GM23338 (cell line): Measurements from ENCODE around the gene DDN. TPM values are rescaled to one million over a fixed set of nuclear protein-coding genes. Genes with fewer than 3 reads are reported as not detected.
A peak's percentile ranks its signal among the peaks of the same experiment; 100 is the strongest.

Experiments
- ATAC-seq: fragments of 200-7000 bp; cut with Tn5 transposase; 3 replicates; pipeline ENCODE4 v1.9.1; 2020
- DNase-seq: peaks from one replicate; pipeline ENCODE4 v3.0.0-alpha.2; 2015; ENCODE audit warnings: low spot score
- H2AFZ ChIP-seq: fragments of 200-600 bp; sonication (generic); 2 replicates; pipeline ENCODE4 v1.8.0; 2016; ENCODE audit warnings: antibody characterized with exemption, mild to moderate bottlenecking, moderate library complexity
- H3F3A ChIP-seq: fragments of 200-600 bp; sonication (generic); replicated peaks from 2 replicates; pipeline ENCODE4 v1.8.0; 2017; ENCODE audit warnings: antibody characterized with exemption, mixed run types, low read depth
- H3K27ac ChIP-seq: fragments of 200-600 bp; sonication (generic); 2 replicates; pipeline ENCODE4 v1.6.1; 2016; ENCODE audit warnings: low read depth
- H3K27me3 ChIP-seq: fragments of 200-600 bp; sonication (generic); 2 replicates; pipeline ENCODE4 v1.8.0; 2016; ENCODE audit warnings: mild to moderate bottlenecking, mixed run types, moderate library complexity; ENCODE audit not compliant: insufficient read depth
- H3K36me3 ChIP-seq: fragments of 200-600 bp; sonication (generic); 2 replicates; pipeline ENCODE4 v1.8.0; 2016; ENCODE audit warnings: mild to moderate bottlenecking; ENCODE audit not compliant: insufficient read depth
- H3K4me1 ChIP-seq: fragments of 200-600 bp; sonication (generic); 2 replicates; pipeline ENCODE4 v1.8.0; 2016; ENCODE audit warnings: mild to moderate bottlenecking, moderate library complexity; ENCODE audit not compliant: insufficient read depth
- H3K4me2 ChIP-seq: fragments of 200-600 bp; sonication (generic); 2 replicates; pipeline ENCODE4 v1.7.1; 2017; ENCODE audit warnings: mixed run types
- H3K4me3 ChIP-seq: fragments of 200-600 bp; sonication (generic); 2 replicates; pipeline ENCODE4 v1.6.1; 2016; ENCODE audit warnings: mixed run types
- H3K79me2 ChIP-seq: fragments of 200-600 bp; sonication (generic); replicated peaks from 2 replicates; pipeline ENCODE4 v1.8.0; 2017; ENCODE audit warnings: mild to moderate bottlenecking; ENCODE audit not compliant: insufficient read depth
- H3K9me2 ChIP-seq: fragments of 200-600 bp; sonication (generic); 2 replicates; pipeline ENCODE4 v1.8.0; 2017; ENCODE audit not compliant: insufficient read depth
- H4K20me1 ChIP-seq: fragments of 200-600 bp; sonication (generic); replicated peaks from 2 replicates; pipeline ENCODE4 v1.8.0; 2017; ENCODE audit warnings: mild to moderate bottlenecking; ENCODE audit not compliant: insufficient read depth
- H3K27ac Mint-ChIP-seq: 2 replicates; pipeline ENCODE4 v1.8.0; 2020; ENCODE audit warnings: inconsistent platforms, mild to moderate bottlenecking, moderate library complexity, mixed read lengths
- H3K27me3 Mint-ChIP-seq: 3 replicates; pipeline ENCODE4 v1.8.0; 2022; ENCODE audit warnings: low read depth, mild to moderate bottlenecking, moderate library complexity, mixed read lengths, inconsistent platforms; ENCODE audit not compliant: insufficient read depth, poor library complexity
- H3K36me3 Mint-ChIP-seq: 3 replicates; pipeline ENCODE4 v1.8.0; 2021; ENCODE audit warnings: low read depth, mild to moderate bottlenecking, inconsistent platforms, moderate library complexity, mixed read lengths
- H3K4me1 Mint-ChIP-seq: 3 replicates; pipeline ENCODE4 v1.8.0; 2020; ENCODE audit warnings: mild to moderate bottlenecking, inconsistent platforms, mixed read lengths
- H3K4me3 Mint-ChIP-seq: 3 replicates; pipeline ENCODE4 v1.8.0; 2021; ENCODE audit warnings: moderate library complexity, mild to moderate bottlenecking, inconsistent platforms, mixed read lengths
- H3K9me3 Mint-ChIP-seq: 3 replicates; pipeline ENCODE4 v1.8.0; 2020; ENCODE audit warnings: moderate library complexity, mild to moderate bottlenecking, inconsistent platforms, mixed read lengths
- ETS1 ChIP-seq: IDR thresholded peaks from 2 replicates; pipeline ENCODE4 v1.6.1; 2016; ENCODE audit warnings: antibody characterized with exemption
- EZH2 ChIP-seq: fragments of 200-600 bp; sonication (generic); IDR thresholded peaks from one replicate; pipeline ENCODE4 v1.8.0; 2017; ENCODE audit warnings: antibody characterized with exemption, mild to moderate bottlenecking, low read depth; ENCODE audit not compliant: unreplicated experiment
- REST ChIP-seq: IDR thresholded peaks from one replicate; pipeline ENCODE4 v1.6.1; 2018; ENCODE audit warnings: antibody characterized with exemption; ENCODE audit not compliant: unreplicated experiment
- STAT1 ChIP-seq: IDR thresholded peaks from one replicate; pipeline ENCODE4 v1.6.1; 2016; ENCODE audit warnings: antibody characterized with exemption; ENCODE audit not compliant: unreplicated experiment
- ZNF114 ChIP-seq: fragments of 250-450 bp; sonication (Bioruptor Pico); IDR thresholded peaks from 2 replicates; pipeline ENCODE4 v1.5.0; 2020; ENCODE audit warnings: mild to moderate bottlenecking, moderate library complexity
- ZNF331 ChIP-seq: fragments of 250-450 bp; sonication (Bioruptor Pico); IDR thresholded peaks from 2 replicates; pipeline ENCODE4 v1.5.0; 2020; ENCODE audit warnings: low read depth, mild to moderate bottlenecking, moderate library complexity
- polyA plus RNA-seq: library from polyadenylated mRNA; unstranded; fragments of >200 nt; fragmentation: Nextera tagmentation; extraction: Ambion mirVana; gene quantifications from 2 replicates; pipeline ENCODE4 v1.2.1, GENCODE V29; 2016
- total RNA-seq: library from RNA; depleted of rRNA; stranded (reverse); fragments of >200 nt; shearing (Covaris generic); gene quantifications from 2 replicates; pipeline ENCODE4 v1.2.3, GENCODE V29; 2014
- TF ChIP-seq, protein P1 (sequence below): fragments of 250-450 bp; sonication (Bioruptor Pico); IDR thresholded peaks from 2 replicates; pipeline ENCODE4 v1.5.0; 2020; ENCODE audit warnings: mild to moderate bottlenecking, moderate library complexity

The DDN gene
- total and polyA plus RNA-seq, 2 experiments from 2014 or later = 0.10 TPM; not detected in 1

GRCh38 chr12:48967991-48968390 lies 31.2 kb downstream of the DDN start:
- Mint-ChIP-seq H3K9me3 (no peaks in the 10 kb centered on the region), H3K27ac (no peak overlapping the region), H3K36me3 (no peaks in the 10 kb centered on the region; the same call in 1 of the 3 replicates), H3K4me3 (peak overlapping the region; percentile 11; the same call in 1 of the 3 replicates), H3K27me3 (peaks cover 68% of the 10 kb centered on the region), H3K4me1 (peaks cover 67% of the 10 kb centered on the region)
- H2AFZ ChIP-seq = no peak overlapping the region
- H3K27ac ChIP-seq = no peak overlapping the region
- H4K20me1 ChIP-seq = peaks cover 7% of the 10 kb centered on the region; the same call in 1 of the 2 replicates
- H3K4me1 ChIP-seq = peaks cover 58% of the 10 kb centered on the region
- H3K27me3 ChIP-seq = peaks cover 75% of the 10 kb centered on the region
- H3K4me2 ChIP-seq = peak overlapping the region; percentile 88
- 0 out of 2 replicates have a peak overlapping the region, but pooled peaks have one; percentile 55 for H3K4me3 ChIP-seq
- peaks cover 25% of the 10 kb centered on the region for H3F3A ChIP-seq
- DNase-seq = no peak
- H3K9me2 ChIP-seq = no peaks in the 10 kb centered on the region
- H3K79me2 ChIP-seq = no peaks in the 10 kb centered on the region
- ATAC-seq = no peak
- H3K36me3 ChIP-seq = no peaks in the 10 kb centered on the region
- TF ChIP-seq ETS1 (no peak), EZH2 (peak; percentile 6)

- Histone ChIP-seq H3K4me2 (peak overlapping the region; percentile 14), H3K36me3 (no peaks in the 10 kb centered on the region), H4K20me1 (peaks cover 4% of the 10 kb centered on the region; the same call in 1 of the 2 replicates), H3K4me3 (peak overlapping the region; percentile 23; the same call in 1 of the 2 replicates), H3K4me1 (peaks cover 54% of the 10 kb centered on the region), H3K27ac (no peak overlapping the region), H3K9me2 (no peaks in the 10 kb centered on the region), H3K79me2 (no peaks in the 10 kb centered on the region), H2AFZ (peak overlapping the region; percentile 80), H3F3A (peaks cover 25% of the 10 kb centered on the region), H3K27me3 (peaks cover 59% of the 10 kb centered on the region)
- Mint-ChIP-seq H3K4me3 (no peak overlapping the region), H3K9me3 (no peaks in the 10 kb centered on the region), H3K36me3 (no peaks in the 10 kb centered on the region; the same call in 2 of the 3 replicates), H3K4me1 (peaks cover 60% of the 10 kb centered on the region), H3K27me3 (peaks cover 51% of the 10 kb centered on the region), H3K27ac (peak overlapping the region; percentile 75; the same call in 1 of the 2 replicates)
- peak; percentile 3; the same call in 2 of the 3 replicates for ATAC-seq
- peak; percentile 41 for DNase-seq
- TF ChIP-seq REST = no peak
- TF ChIP-seq, protein P1, sequence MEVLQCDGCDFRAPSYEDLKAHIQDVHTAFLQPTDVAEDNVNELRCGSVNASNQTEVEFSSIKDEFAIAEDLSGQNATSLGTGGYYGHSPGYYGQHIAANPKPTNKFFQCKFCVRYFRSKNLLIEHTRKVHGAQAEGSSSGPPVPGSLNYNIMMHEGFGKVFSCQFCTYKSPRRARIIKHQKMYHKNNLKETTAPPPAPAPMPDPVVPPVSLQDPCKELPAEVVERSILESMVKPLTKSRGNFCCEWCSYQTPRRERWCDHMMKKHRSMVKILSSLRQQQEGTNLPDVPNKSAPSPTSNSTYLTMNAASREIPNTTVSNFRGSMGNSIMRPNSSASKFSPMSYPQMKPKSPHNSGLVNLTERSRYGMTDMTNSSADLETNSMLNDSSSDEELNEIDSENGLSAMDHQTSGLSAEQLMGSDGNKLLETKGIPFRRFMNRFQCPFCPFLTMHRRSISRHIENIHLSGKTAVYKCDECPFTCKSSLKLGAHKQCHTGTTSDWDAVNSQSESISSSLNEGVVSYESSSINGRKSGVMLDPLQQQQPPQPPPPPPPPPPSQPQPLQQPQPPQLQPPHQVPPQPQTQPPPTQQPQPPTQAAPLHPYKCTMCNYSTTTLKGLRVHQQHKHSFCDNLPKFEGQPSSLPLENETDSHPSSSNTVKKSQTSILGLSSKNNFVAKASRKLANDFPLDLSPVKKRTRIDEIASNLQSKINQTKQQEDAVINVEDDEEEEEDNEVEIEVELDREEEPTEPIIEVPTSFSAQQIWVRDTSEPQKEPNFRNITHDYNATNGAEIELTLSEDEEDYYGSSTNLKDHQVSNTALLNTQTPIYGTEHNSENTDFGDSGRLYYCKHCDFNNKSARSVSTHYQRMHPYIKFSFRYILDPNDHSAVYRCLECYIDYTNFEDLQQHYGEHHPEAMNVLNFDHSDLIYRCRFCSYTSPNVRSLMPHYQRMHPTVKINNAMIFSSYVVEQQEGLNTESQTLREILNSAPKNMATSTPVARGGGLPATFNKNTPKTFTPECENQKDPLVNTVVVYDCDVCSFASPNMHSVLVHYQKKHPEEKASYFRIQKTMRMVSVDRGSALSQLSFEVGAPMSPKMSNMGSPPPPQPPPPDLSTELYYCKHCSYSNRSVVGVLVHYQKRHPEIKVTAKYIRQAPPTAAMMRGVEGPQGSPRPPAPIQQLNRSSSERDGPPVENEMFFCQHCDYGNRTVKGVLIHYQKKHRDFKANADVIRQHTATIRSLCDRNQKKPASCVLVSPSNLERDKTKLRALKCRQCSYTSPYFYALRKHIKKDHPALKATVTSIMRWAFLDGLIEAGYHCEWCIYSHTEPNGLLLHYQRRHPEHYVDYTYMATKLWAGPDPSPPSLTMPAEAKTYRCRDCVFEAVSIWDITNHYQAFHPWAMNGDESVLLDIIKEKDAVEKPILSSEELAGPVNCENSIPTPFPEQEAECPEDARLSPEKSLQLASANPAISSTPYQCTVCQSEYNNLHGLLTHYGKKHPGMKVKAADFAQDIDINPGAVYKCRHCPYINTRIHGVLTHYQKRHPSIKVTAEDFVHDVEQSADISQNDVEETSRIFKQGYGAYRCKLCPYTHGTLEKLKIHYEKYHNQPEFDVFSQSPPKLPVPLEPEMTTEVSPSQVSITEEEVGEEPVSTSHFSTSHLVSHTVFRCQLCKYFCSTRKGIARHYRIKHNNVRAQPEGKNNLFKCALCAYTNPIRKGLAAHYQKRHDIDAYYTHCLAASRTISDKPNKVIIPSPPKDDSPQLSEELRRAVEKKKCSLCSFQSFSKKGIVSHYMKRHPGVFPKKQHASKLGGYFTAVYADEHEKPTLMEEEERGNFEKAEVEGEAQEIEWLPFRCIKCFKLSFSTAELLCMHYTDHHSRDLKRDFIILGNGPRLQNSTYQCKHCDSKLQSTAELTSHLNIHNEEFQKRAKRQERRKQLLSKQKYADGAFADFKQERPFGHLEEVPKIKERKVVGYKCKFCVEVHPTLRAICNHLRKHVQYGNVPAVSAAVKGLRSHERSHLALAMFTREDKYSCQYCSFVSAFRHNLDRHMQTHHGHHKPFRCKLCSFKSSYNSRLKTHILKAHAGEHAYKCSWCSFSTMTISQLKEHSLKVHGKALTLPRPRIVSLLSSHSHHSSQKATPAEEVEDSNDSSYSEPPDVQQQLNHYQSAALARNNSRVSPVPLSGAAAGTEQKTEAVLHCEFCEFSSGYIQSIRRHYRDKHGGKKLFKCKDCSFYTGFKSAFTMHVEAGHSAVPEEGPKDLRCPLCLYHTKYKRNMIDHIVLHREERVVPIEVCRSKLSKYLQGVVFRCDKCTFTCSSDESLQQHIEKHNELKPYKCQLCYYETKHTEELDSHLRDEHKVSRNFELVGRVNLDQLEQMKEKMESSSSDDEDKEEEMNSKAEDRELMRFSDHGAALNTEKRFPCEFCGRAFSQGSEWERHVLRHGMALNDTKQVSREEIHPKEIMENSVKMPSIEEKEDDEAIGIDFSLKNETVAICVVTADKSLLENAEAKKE = no peak
- TF ChIP-seq ZNF114 = no peak
- TF ChIP-seq ETS1 = no peak
- TF ChIP-seq ZNF331 (CRISPR knock-in tag) = no peak
- no peak for TF ChIP-seq STAT1
Observed at GRCh38 chr12:48966177-48966895, 32.8 kb downstream of the DDN start.
